ENCODE results near the gene NEUROD2. TPM values are rescaled to one million over a fixed set of nuclear protein-coding genes. Genes with fewer than 3 reads are reported as not detected.

Gene NEUROD2
- polyA plus RNA-seq, 1 of the 3 experiments (the other 2 are of a cell fraction) = not detected

GRCh38 chr17:39631403-39631802 lies 23.7 kb upstream of the NEUROD2 start:
- no peaks in the 10 kb centered on the region for H3K79me2 ChIP-seq (ENCODE audit: insufficient read depth)
- H3K27me3 ChIP-seq (ENCODE audit: insufficient read depth) = peaks cover 39% of the 10 kb centered on the region
- H3K4me1 ChIP-seq (ENCODE audit: control insufficient read depth in 1 of 2, insufficient read depth in 2 of 2, low read depth in 1 of 2, low read length in 1 of 2) = peaks cover 0 to 6% of the 10 kb centered on the region in 2 experiments; a peak in 1 of 4 replicates
- ChIA-PET CTCF (interaction anchor here (0.6 to 17.4 kb wide), 4 partner anchors 9 to 84 kb away, joined by 3 to 332 read pairs (median 4); partner anchors contain the start of gene PPP1R1B), POLR2A (no interaction called here)
- no peaks in the 10 kb centered on the region for H3K9me3 ChIP-seq
- no peak overlapping the region for H2AFZ ChIP-seq (ENCODE audit: low read depth)
- TF ChIP-seq, protein P1, sequence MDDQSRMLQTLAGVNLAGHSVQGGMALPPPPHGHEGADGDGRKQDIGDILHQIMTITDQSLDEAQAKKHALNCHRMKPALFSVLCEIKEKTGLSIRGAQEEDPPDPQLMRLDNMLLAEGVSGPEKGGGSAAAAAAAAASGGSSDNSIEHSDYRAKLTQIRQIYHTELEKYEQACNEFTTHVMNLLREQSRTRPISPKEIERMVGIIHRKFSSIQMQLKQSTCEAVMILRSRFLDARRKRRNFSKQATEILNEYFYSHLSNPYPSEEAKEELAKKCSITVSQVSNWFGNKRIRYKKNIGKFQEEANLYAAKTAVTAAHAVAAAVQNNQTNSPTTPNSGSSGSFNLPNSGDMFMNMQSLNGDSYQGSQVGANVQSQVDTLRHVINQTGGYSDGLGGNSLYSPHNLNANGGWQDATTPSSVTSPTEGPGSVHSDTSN (IDR thresholded peaks at IDR 0.05) = no peak
- TF ChIP-seq RXRA (IDR thresholded peaks at IDR 0.05; ENCODE audit: borderline replicate concordance, low read depth) = no peak
- no peak for TF ChIP-seq MXI1 (IDR thresholded peaks at IDR 0.05; ENCODE audit: low read depth, low read length)
- no peak for TF ChIP-seq ELF1 (IDR thresholded peaks at IDR 0.05)
- TF ChIP-seq RAD21 (IDR thresholded peaks at IDR 0.05; ENCODE audit: low read length) = no peak
- no peak for TF ChIP-seq SMC3 (IDR thresholded peaks at IDR 0.05; ENCODE audit: low read depth, low read length)
- no peak for TF ChIP-seq TEAD4 (IDR thresholded peaks at IDR 0.05; ENCODE audit: borderline replicate concordance, insufficient read depth)
- no peak for TF ChIP-seq JUND (IDR thresholded peaks at IDR 0.05)
- TF ChIP-seq, protein P2, sequence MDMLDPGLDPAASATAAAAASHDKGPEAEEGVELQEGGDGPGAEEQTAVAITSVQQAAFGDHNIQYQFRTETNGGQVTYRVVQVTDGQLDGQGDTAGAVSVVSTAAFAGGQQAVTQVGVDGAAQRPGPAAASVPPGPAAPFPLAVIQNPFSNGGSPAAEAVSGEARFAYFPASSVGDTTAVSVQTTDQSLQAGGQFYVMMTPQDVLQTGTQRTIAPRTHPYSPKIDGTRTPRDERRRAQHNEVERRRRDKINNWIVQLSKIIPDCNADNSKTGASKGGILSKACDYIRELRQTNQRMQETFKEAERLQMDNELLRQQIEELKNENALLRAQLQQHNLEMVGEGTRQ (IDR thresholded peaks at IDR 0.05; ENCODE audit: borderline replicate concordance, low read depth, low read length) = no peak
- TF ChIP-seq FOSL2 (IDR thresholded peaks at IDR 0.05; ENCODE audit: borderline replicate concordance, low read depth) = no peak
- TF ChIP-seq YY1 (IDR thresholded peaks at IDR 0.05; ENCODE audit: low read depth) = no peak
- no peak for TF ChIP-seq TCF12 (IDR thresholded peaks at IDR 0.05)
- TF ChIP-seq RFX5 (IDR thresholded peaks at IDR 0.05; ENCODE audit: low read length) = no peak
- no peak for TF ChIP-seq NRF1 (IDR thresholded peaks at IDR 0.05; ENCODE audit: low read depth, low read length)
- TF ChIP-seq, protein P3, sequence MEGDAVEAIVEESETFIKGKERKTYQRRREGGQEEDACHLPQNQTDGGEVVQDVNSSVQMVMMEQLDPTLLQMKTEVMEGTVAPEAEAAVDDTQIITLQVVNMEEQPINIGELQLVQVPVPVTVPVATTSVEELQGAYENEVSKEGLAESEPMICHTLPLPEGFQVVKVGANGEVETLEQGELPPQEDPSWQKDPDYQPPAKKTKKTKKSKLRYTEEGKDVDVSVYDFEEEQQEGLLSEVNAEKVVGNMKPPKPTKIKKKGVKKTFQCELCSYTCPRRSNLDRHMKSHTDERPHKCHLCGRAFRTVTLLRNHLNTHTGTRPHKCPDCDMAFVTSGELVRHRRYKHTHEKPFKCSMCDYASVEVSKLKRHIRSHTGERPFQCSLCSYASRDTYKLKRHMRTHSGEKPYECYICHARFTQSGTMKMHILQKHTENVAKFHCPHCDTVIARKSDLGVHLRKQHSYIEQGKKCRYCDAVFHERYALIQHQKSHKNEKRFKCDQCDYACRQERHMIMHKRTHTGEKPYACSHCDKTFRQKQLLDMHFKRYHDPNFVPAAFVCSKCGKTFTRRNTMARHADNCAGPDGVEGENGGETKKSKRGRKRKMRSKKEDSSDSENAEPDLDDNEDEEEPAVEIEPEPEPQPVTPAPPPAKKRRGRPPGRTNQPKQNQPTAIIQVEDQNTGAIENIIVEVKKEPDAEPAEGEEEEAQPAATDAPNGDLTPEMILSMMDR (IDR thresholded peaks at IDR 0.05) = no peak
- no peak for TF ChIP-seq NFIC (IDR thresholded peaks at IDR 0.05; ENCODE audit: borderline replicate concordance)
- TF ChIP-seq GATA2 (CRISPR knock-in tag; IDR thresholded peaks at IDR 0.05) = no peak
- no peak for TF ChIP-seq GABPA (IDR thresholded peaks at IDR 0.05; ENCODE audit: low read depth)
- DNase-seq = no peak
- H3K9me2 ChIP-seq = no peaks in the 10 kb centered on the region
- no peaks in the 10 kb centered on the region for H3F3A ChIP-seq (replicated peaks; ENCODE audit: insufficient read depth)
- 60% methylated on average over 6 of the region's 6 CpGs for WGBS (ENCODE audit: low lambda C conversion rate)
- no peaks in the 10 kb centered on the region for H3K36me3 ChIP-seq (replicated peaks in 1 of 2; ENCODE audit: control insufficient read depth in 1 of 2, insufficient read depth in 2 of 2, low read length in 1 of 2)
- H3K4me3 ChIP-seq (ENCODE audit: low read depth in 2 of 2, low read length in 1 of 2) = no peak overlapping the region
- no peaks in the 10 kb centered on the region for H4K20me1 ChIP-seq (ENCODE audit: insufficient read depth)
- no peak overlapping the region for H3K27ac ChIP-seq (ENCODE audit: low read depth in 2 of 2, low read length in 1 of 2)
- H3K9ac ChIP-seq = no peak overlapping the region
- no peak overlapping the region for H3K4me2 ChIP-seq
